Gastroesophageal sphincter (tissue), 4 donors: ENCODE measurements around the gene FHIT. TPM values are rescaled to one million over a fixed set of nuclear protein-coding genes. Genes with fewer than 3 reads are reported as not detected.

Experiments used
- ATAC-seq: fragments of 150-250 bp; one replicate; pipeline ENCODE4 v1.9.1; 2016; ENCODE audit warnings: mild to moderate bottlenecking, moderate library complexity
- H3K27ac ChIP-seq, 4 donors: fragments of 200-600 bp; sonication (generic) in 3 of 4; 1 replicate in 3 of 4; 2 replicates in 1 of 4; pipeline ENCODE4 v1.5.1; 2016 to 2019
- H3K27me3 ChIP-seq: fragments of 200-600 bp; sonication (generic); one replicate; pipeline ENCODE4 v1.5.1; 2019
- H3K36me3 ChIP-seq, 2 donors: fragments of 200-600 bp; sonication (generic); one replicate each; pipeline ENCODE4 v1.5.1; 2019; ENCODE audit warnings: control low read depth in 1 of 2
- H3K4me1 ChIP-seq, 3 donors: fragments of 200-600 bp; sonication (generic); 1 replicate in 2 of 3; 2 replicates in 1 of 3; pipeline ENCODE4 v1.5.1; 2016 to 2019; ENCODE audit warnings: control low read depth in 2 of 3
- H3K4me3 ChIP-seq, 2 donors: fragments of 200-600 bp; sonication (generic); one replicate each; pipeline ENCODE4 v1.5.1; 2019; ENCODE audit warnings: mild to moderate bottlenecking in 1 of 2, moderate library complexity in 1 of 2
- H3K9me3 ChIP-seq, 3 donors: fragments of 200-600 bp; sonication (generic); one replicate each; pipeline ENCODE4 v1.5.1; 2017 to 2019; ENCODE audit warnings: control low read depth in 2 of 3
- EP300 ChIP-seq: sonication (generic); formaldehyde crosslinking; IDR thresholded peaks from one replicate; pipeline ENCODE4 v1.6.1; 2017; ENCODE audit warnings: antibody characterized with exemption, mild to moderate bottlenecking
- POLR2A ChIP-seq, 2 donors: fragments of 450-650 bp; IDR thresholded peaks; one replicate each; pipeline ENCODE4 v1.6.1; 2017; ENCODE audit warnings: antibody characterized with exemption in 2 of 2, mild to moderate bottlenecking in 2 of 2, moderate library complexity in 1 of 2
- POLR2AphosphoS5 ChIP-seq: sonication (generic); formaldehyde crosslinking; IDR thresholded peaks from one replicate; pipeline ENCODE4 v1.6.1; 2017; ENCODE audit warnings: antibody characterized with exemption
- WGBS, 2 donors: methylation state at CpG; one replicate each; pipeline ENCODE4 v1.1.5; 2018; ENCODE audit warnings: low coverage in 1 of 2; 5-methylcytosine and 5-hydroxymethylcytosine counted together
- total RNA-seq, 4 donors: library from RNA; depleted of rRNA; stranded (reverse); fragments of >200 nt; gene quantifications; one replicate each; pipeline ENCODE4 v1.1.0, GENCODE V29; 2016
- TF ChIP-seq, protein P1 (sequence below), 4 experiments: fragments of 200-600 bp in 2 of 4; fragments of 450-650 bp in 2 of 4; sonication (generic) in 1 of 4; IDR thresholded peaks; one replicate each; pipeline ENCODE4 v1.5.1; 2017 to 2019; ENCODE audit warnings: antibody characterized with exemption in 4 of 4, mild to moderate bottlenecking in 2 of 4, moderate library complexity in 2 of 4

FHIT gene
- total RNA-seq, 4 donors from 2014 or later, result 1.4 to 7.3 (median 3.9) TPM

DNA sequence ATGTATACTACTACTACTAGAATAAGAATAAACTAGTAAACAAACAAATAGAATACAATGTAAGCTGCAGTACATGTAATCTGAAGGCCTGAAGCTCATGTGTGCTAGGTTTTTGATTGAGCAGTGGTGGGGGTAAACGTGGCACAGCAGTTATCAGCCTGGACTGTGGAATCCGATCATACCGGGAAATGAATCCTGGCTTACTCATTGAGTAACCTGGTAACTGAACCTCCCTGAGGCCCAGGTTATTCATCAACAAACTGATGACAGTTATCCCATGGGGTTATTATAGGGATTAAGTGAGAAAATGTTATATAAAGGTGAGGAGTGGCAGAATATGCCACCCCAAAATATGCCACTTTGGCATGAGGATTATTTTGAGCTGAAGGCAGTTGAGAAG, 339.1 kb downstream of the FHIT start:
- H3K4me3 ChIP-seq, result no peak overlapping the region
- no peaks in the 10 kb centered on the region for H3K4me1 ChIP-seq
- H3K9me3 ChIP-seq, result peaks cover 0 to 3% (median 0%) of the 10 kb centered on the region in 3 donors
- TF ChIP-seq, protein P1, sequence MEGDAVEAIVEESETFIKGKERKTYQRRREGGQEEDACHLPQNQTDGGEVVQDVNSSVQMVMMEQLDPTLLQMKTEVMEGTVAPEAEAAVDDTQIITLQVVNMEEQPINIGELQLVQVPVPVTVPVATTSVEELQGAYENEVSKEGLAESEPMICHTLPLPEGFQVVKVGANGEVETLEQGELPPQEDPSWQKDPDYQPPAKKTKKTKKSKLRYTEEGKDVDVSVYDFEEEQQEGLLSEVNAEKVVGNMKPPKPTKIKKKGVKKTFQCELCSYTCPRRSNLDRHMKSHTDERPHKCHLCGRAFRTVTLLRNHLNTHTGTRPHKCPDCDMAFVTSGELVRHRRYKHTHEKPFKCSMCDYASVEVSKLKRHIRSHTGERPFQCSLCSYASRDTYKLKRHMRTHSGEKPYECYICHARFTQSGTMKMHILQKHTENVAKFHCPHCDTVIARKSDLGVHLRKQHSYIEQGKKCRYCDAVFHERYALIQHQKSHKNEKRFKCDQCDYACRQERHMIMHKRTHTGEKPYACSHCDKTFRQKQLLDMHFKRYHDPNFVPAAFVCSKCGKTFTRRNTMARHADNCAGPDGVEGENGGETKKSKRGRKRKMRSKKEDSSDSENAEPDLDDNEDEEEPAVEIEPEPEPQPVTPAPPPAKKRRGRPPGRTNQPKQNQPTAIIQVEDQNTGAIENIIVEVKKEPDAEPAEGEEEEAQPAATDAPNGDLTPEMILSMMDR (IDR thresholded peaks at IDR 0.05), result no peak
- no peak for TF ChIP-seq EP300
- TF ChIP-seq POLR2A (IDR thresholded peaks at IDR 0.05), result no peak
- TF ChIP-seq POLR2AphosphoS5, result no peak
- H3K36me3 ChIP-seq, result no peaks in the 10 kb centered on the region
- H3K27me3 ChIP-seq, result no peaks in the 10 kb centered on the region
- H3K27ac ChIP-seq, result no peak overlapping the region
- no peak for ATAC-seq
- 91 to 100% methylated on average over 3 of the region's 3 CpGs for WGBS, 2 donors

DNA sequence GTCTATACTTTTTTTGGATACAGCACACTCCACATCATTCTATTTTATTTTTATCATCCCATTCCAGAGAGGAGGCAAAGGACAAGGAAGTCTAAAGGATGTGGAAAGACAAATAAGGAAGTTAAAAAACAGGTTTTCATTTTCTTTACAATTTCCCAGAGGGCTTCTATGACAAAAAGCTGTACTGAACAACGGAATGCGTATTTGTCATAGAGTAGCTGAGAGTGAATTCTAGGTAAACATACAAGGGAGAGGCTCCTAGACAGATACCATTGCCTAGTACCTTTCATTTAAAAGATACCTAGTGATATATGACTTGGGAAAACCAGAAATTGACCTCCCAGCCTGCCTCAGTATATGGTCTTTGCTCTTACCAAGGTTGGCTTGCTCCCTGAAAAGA, 341.7 kb downstream of the FHIT start:
- peaks cover 0 to 3% (median 0%) of the 10 kb centered on the region in 3 donors for H3K9me3 ChIP-seq
- no peaks in the 10 kb centered on the region for H3K36me3 ChIP-seq
- H3K4me3 ChIP-seq, result no peak overlapping the region
- WGBS, 2 donors, result 34 to 90% methylated on average over 2 of the region's 2 CpGs
- H3K4me1 ChIP-seq, result no peaks in the 10 kb centered on the region
- ATAC-seq, result no peak
- H3K27me3 ChIP-seq, result no peaks in the 10 kb centered on the region
- TF ChIP-seq POLR2A (IDR thresholded peaks at IDR 0.05) (no peak), POLR2AphosphoS5 (no peak), EP300 (no peak)
- TF ChIP-seq, protein P1 (IDR thresholded peaks at IDR 0.05), result no peak
- no peak overlapping the region for H3K27ac ChIP-seq

DNA sequence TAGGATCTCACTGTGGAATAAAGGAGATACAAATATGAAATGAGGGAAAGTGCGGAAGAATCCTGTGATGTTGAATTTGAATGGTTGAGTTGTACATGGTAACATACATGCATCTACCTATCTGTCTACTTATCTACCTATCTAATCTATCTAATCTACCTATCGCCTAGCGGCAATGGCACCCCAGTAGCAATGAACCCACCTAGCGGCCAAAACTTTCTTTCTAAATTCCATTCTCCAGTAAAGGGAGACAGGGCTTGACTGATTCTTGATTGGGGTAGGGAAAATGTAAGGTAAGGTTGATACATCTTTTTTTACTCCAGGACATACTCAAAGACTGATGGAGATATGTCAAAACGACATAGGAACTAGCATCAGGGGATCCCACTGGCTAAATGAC, 345.0 kb downstream of the FHIT start:
- Histone ChIP-seq H3K9me3 (no peaks in the 10 kb centered on the region), H3K4me1 (no peaks in the 10 kb centered on the region), H3K4me3 (no peak overlapping the region), H3K36me3 (no peaks in the 10 kb centered on the region), H3K27me3 (no peaks in the 10 kb centered on the region), H3K27ac (no peak overlapping the region)
- TF ChIP-seq POLR2A (IDR thresholded peaks at IDR 0.05) (no peak), EP300 (no peak), POLR2AphosphoS5 (no peak)
- TF ChIP-seq, protein P1 (IDR thresholded peaks at IDR 0.05), result no peak
- no peak for ATAC-seq
- WGBS, 2 donors, result 80 to 89% methylated on average over 5 of the region's 5 CpGs

DNA sequence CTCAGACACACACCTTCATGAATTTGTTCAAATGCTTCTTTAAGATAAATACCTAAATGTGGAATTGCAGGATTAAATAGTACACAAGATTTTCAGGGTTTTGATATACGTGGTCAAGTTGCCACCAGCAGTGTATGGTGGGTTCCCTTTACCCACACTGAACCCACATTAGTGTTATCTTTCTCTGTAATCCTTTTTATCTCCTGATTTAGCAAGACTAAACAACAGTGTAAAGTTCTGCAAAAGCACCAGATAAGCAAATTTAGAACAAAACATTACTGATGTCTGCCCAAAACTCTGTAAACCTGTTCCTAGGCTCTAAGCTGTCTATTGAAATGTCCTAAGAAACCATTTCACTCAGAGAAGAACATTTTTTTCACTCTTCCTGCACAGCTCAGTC, 352.9 kb downstream of the FHIT start:
- 59 to 90% methylated on average over 1 of the region's 1 CpG for WGBS, 2 donors
- Histone ChIP-seq H3K36me3 (no peaks in the 10 kb centered on the region), H3K4me1 (peaks cover 0 to 10% (median 0%) of the 10 kb centered on the region in 3 donors), H3K9me3 (no peaks in the 10 kb centered on the region), H3K4me3 (no peak overlapping the region), H3K27me3 (no peaks in the 10 kb centered on the region), H3K27ac (no peak overlapping the region)
- TF ChIP-seq EP300 (no peak), POLR2A (IDR thresholded peaks at IDR 0.05) (no peak), POLR2AphosphoS5 (no peak)
- TF ChIP-seq, protein P1 (IDR thresholded peaks at IDR 0.05), result no peak
- ATAC-seq, result no peak

DNA sequence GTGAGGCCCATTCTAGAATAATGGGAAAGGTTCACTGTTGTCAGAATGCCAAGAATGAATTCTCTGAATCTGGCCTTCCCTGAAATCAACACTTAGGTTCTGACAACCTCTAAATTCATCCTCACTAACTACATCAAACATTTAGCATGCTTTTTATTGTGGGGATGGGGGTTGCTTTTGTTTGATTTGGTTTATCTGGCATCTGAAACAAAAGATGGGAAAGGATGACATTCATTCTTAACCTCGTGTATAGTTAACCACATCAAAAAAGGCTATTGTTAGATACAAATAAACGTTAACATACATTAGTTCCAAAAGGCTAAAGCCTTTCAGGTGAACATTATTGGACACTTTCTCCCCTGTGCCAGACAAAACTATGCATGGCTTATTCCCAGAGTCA, 357.3 kb downstream of the FHIT start:
- H3K4me1 ChIP-seq, result peaks cover 0 to 10% (median 0%) of the 10 kb centered on the region in 3 donors
- H3K27me3 ChIP-seq, result no peaks in the 10 kb centered on the region
- ATAC-seq, result no peak
- no peak overlapping the region for H3K27ac ChIP-seq
- H3K36me3 ChIP-seq, result no peaks in the 10 kb centered on the region
- no peak overlapping the region for H3K4me3 ChIP-seq
- no peak for TF ChIP-seq POLR2AphosphoS5
- no peak for TF ChIP-seq EP300
- TF ChIP-seq POLR2A (IDR thresholded peaks at IDR 0.05), result no peak
- TF ChIP-seq, protein P1 (IDR thresholded peaks at IDR 0.05), result no peak
- no peaks in the 10 kb centered on the region for H3K9me3 ChIP-seq
- 77 to 81% methylated on average over 2 of the region's 2 CpGs for WGBS, 2 donors
